Astrocyte of the cerebellum (primary cell): ENCODE data around the gene OGG1.

ENCODE experiments used
- DNase-seq: peaks from one replicate; pipeline ENCODE4 v3.0.0-alpha.2; 2011; ENCODE audit warnings: low read depth
- H3K4me3 ChIP-seq: 2 replicates; pipeline ENCODE4 v1.5.1; 2011; ENCODE audit warnings: mild to moderate bottlenecking, low read depth, low read length, moderate library complexity
- in situ Hi-C: cut with HindIII; loops from 2 replicates; pipeline ENCODE4 v1.10.0; 2017; ENCODE audit warnings: low sequenced_read_pairs
- TF ChIP-seq, protein P1 (sequence below): IDR thresholded peaks from 2 replicates; pipeline ENCODE4 v1.5.1; 2012; ENCODE audit warnings: low read length, low read depth, moderate library complexity, mild to moderate bottlenecking; ENCODE audit errors: missing control alignments

The OGG1 gene

DNA sequence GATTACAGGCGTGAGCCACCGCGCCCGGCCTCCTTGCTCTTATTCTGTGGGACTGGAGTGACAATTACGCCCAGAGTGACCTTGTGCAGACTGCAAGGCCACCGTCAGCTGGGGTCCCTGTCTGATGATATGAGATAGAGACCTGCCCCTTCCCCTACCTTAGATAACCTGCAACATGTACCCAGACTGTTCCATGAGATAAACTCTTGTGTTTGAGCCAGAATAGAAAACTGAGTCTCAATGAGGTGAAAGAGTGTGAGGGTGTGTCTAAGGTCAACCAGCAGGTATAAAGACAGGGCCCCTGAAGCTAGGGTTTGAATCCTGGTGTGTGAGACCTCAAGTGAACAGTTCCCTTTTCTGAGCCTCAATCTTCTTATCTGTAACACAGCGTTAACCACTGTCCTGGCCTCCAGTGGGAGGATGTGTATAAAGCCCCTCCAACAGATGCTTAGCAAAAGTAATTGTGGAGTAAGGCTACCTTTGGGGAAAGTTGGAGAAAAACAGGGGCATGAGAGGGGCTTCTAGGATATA lies 36.5 kb downstream of the OGG1 start:
- H3K4me3 ChIP-seq: no peak overlapping the region
- no peak for DNase-seq
- TF ChIP-seq, protein P1, sequence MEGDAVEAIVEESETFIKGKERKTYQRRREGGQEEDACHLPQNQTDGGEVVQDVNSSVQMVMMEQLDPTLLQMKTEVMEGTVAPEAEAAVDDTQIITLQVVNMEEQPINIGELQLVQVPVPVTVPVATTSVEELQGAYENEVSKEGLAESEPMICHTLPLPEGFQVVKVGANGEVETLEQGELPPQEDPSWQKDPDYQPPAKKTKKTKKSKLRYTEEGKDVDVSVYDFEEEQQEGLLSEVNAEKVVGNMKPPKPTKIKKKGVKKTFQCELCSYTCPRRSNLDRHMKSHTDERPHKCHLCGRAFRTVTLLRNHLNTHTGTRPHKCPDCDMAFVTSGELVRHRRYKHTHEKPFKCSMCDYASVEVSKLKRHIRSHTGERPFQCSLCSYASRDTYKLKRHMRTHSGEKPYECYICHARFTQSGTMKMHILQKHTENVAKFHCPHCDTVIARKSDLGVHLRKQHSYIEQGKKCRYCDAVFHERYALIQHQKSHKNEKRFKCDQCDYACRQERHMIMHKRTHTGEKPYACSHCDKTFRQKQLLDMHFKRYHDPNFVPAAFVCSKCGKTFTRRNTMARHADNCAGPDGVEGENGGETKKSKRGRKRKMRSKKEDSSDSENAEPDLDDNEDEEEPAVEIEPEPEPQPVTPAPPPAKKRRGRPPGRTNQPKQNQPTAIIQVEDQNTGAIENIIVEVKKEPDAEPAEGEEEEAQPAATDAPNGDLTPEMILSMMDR: no peak
- in situ Hi-C loops: no loop called here

GRCh38 chr3:9786825-9787669 lies 37.3 kb downstream of the OGG1 start:
- TF ChIP-seq, protein P1: peak; percentile 50
- DNase-seq: no peak
- H3K4me3 ChIP-seq: no peak overlapping the region
- in situ Hi-C loops: no loop called here

DNA sequence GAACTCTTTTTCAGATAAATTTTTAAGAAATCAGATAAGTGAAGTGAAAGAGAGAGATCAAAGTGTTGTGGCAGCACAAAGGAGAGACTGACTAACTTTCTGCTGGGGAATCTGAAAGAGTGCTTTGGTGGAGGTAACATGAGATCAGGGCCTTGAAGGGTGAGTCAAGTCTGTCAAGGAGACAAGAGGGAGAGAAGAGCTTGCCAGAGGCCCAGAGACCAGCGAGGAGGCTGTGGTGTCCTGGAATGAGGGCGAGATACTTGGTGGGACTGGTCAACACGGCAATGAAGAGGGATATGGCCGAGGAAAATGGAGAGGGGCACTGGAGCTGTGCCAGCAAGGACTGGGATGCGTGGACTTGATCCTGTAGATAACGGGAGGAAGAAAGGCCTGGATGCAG lies 38.0 kb downstream of the OGG1 start:
- DNase-seq: no peak
- no peak overlapping the region for H3K4me3 ChIP-seq
- TF ChIP-seq, protein P1: no peak
- in situ Hi-C loops: no loop called here

DNA sequence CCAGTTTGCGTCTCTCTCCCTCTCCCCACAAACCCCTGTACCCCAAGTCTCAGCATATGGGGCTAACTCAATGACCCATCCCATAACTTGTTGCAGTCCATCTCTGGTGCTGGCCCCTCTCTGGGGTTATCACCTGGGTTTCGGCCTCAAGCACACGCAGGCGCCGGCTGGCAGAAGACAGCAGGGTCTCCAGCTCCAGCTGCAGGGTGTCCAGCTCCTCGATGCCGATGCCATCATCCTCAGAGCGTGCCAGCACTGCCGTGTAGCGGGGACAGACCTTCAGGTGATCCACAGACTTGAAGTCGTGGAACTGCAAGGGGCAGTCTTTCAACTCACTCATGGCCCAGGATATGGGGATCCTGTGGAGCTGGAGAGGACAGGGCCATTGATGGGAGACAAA lies 41.4 kb downstream of the OGG1 start:
- in situ Hi-C loops: no loop called here
- peak overlapping the region; percentile 97 for H3K4me3 ChIP-seq
- TF ChIP-seq, protein P1: no peak
- no peak for DNase-seq

GRCh38 chr3:9791790-9792404 lies 42.1 kb downstream of the OGG1 start:
- peak overlapping the region; percentile 97 for H3K4me3 ChIP-seq
- TF ChIP-seq, protein P1: no peak
- in situ Hi-C loops: no loop called here
- no peak for DNase-seq

- in situ Hi-C loops: no loop called here
- TF ChIP-seq, protein P1: no peak
- H3K4me3 ChIP-seq: peak within 1 kb of the TSS; percentile 97
- peak; percentile 92 for DNase-seq
These were observed 42.8 kb downstream of the OGG1 start, which contains the start of the genes ARPC4 and TADA3 for GRCh38 chr3:9792405-9793160. Gene ARPC4, plus strand, starts transcription at chr3:9793082. Its CDS starts 40 bp downstream, at chr3:9793122. Gene TADA3, minus strand, starts transcription at chr3:9792473. Its CDS starts 1,007 bp downstream, at chr3:9791466.
